SK-N-SH (cell line): ENCODE measurements around the gene AGTRAP.

Experiments used
- CTCF ChIP-seq: fragments of 200-600 bp; sonication (generic); IDR thresholded peaks from 2 replicates; pipeline ENCODE4 v1.6.1; 2017; ENCODE audit warnings: antibody characterized with exemption, mild to moderate bottlenecking, moderate library complexity
- GABPA ChIP-seq: IDR thresholded peaks from 2 replicates; pipeline ENCODE4 v1.4.0; 2012; ENCODE audit warnings: low read depth, mild to moderate bottlenecking
- MAX ChIP-seq: IDR thresholded peaks from 2 replicates; pipeline ENCODE4 v1.4.0; 2012; ENCODE audit warnings: low read depth
- POLR2AphosphoS5 ChIP-seq: IDR thresholded peaks from 2 replicates; pipeline ENCODE4 v1.6.1; 2012; ENCODE audit warnings: low read depth, low read length
- RCOR1 ChIP-seq: fragments of 150-350 bp; IDR thresholded peaks from 2 replicates; pipeline ENCODE4 v1.6.1; 2017; ENCODE audit warnings: antibody characterized with exemption, low read length
- TAF1 ChIP-seq: IDR thresholded peaks from 2 replicates; pipeline ENCODE4 v1.6.1; 2012; ENCODE audit warnings: low read depth, mild to moderate bottlenecking, low read length, moderate library complexity, borderline replicate concordance
- TCF12 ChIP-seq: IDR thresholded peaks from 2 replicates; pipeline ENCODE4 v1.4.0; 2012
- USF1 ChIP-seq: IDR thresholded peaks from 2 replicates; pipeline ENCODE4 v1.4.0; 2012; ENCODE audit warnings: low read depth, borderline replicate concordance
- USF2 ChIP-seq: fragments of 150-350 bp; IDR thresholded peaks from 2 replicates; pipeline ENCODE4 v1.6.1; 2017; ENCODE audit warnings: antibody characterized with exemption, low read length, low read depth, borderline replicate concordance

GRCh38 chr1:11771481-11772043 is 35.6 kb downstream of the AGTRAP start:
- TF ChIP-seq TCF12 (no peak), CTCF (no peak), USF1 (no peak), GABPA (no peak), TAF1 (no peak), RCOR1 (no peak), MAX (no peak), POLR2AphosphoS5 (no peak), USF2 (no peak)
